Activated CD8-positive, alpha-beta memory T cell treated with anti-CD3 and anti-CD28 coated beads for 48 hours (primary cell): ENCODE data around the gene LORICRIN.
A peak's percentile ranks its signal among the peaks of the same experiment; 100 is the strongest.

Experiments used
- DNase-seq, 3 experiments: peaks; one replicate each; pipeline ENCODE4 v3.0.0-alpha.2; 2020; ENCODE audit warnings: low read depth in 2 of 3, low spot score in 2 of 3

The LORICRIN gene

GRCh38 chr1:153248176-153248879, 11.2 kb upstream of the LORICRIN start:
- DNase-seq, result no peak

GRCh38 chr1:153250166-153250565, 9.3 kb upstream of the LORICRIN start:
- no peak for DNase-seq

- no peak for DNase-seq
Observed at GRCh38 chr1:153251087-153251486, 8.4 kb upstream of the LORICRIN start.

- DNase-seq, result no peak
Observed at GRCh38 chr1:153251562-153251961, 7.9 kb upstream of the LORICRIN start.

GRCh38 chr1:153251988-153252387, 7.5 kb upstream of the LORICRIN start:
- no peak for DNase-seq

GRCh38 chr1:153253076-153253475, 6.4 kb upstream of the LORICRIN start:
- DNase-seq, result no peak

- DNase-seq, result no peak
Observed at GRCh38 chr1:153253693-153254092, 5.8 kb upstream of the LORICRIN start.

- DNase-seq, result no peak
Observed at GRCh38 chr1:153260585-153261280, 1.2 kb downstream of the LORICRIN start.

GRCh38 chr1:153261281-153262069, 2.0 kb downstream of the LORICRIN start:
- DNase-seq, result no peak

GRCh38 chr1:153262070-153262366, 2.5 kb downstream of the LORICRIN start:
- no peak for DNase-seq

GRCh38 chr1:153262462-153263157, 3.1 kb downstream of the LORICRIN start:
- DNase-seq, result no peak

GRCh38 chr1:153265457-153265856, 6.0 kb downstream of the LORICRIN start:
- no peak for DNase-seq

- no peak for DNase-seq
Observed at GRCh38 chr1:153271711-153272110, 12.2 kb downstream of the LORICRIN start.

GRCh38 chr1:153272186-153272585, 12.7 kb downstream of the LORICRIN start:
- no peak for DNase-seq

- DNase-seq, result no peak
Observed at GRCh38 chr1:153277852-153278251, 18.4 kb downstream of the LORICRIN start.

- DNase-seq, result peak in 2 of 3 experiments; percentile 12 to 20
Observed at GRCh38 chr1:153288634-153289275, 29.3 kb downstream of the LORICRIN start.

GRCh38 chr1:153291514-153291913, 32.0 kb downstream of the LORICRIN start:
- DNase-seq, result no peak

GRCh38 chr1:153292185-153292584, 32.7 kb downstream of the LORICRIN start:
- no peak for DNase-seq

- DNase-seq, result no peak
Observed at GRCh38 chr1:153292740-153293479, 33.4 kb downstream of the LORICRIN start.

- no peak for DNase-seq
Observed at GRCh38 chr1:153293480-153293775, 33.9 kb downstream of the LORICRIN start.

- DNase-seq, result no peak
Observed at GRCh38 chr1:153293851-153294250, 34.4 kb downstream of the LORICRIN start.
